MM.1S (cell line): ENCODE results near the gene PLCH1.
"Not testable (repeated sequence)": the region's sequence is repeated elsewhere in the genome, so short reads cannot be mapped to it uniquely, and the experiment has no call there.

Source experiments
- DNase-seq: peaks from one replicate; pipeline ENCODE4 v3.0.0-alpha.2; 2015
- H2AFZ ChIP-seq: fragments of 300-600 bp; sonication (generic); 2 replicates; pipeline ENCODE4 v1.6.0; 2016; ENCODE audit warnings: antibody characterized with exemption, low read length
- H3F3A ChIP-seq: fragments of 300-600 bp; sonication (generic); 2 replicates; pipeline ENCODE4 v1.6.1; 2016; ENCODE audit warnings: mild to moderate bottlenecking, antibody characterized with exemption, low read length, moderate library complexity, mixed read lengths; ENCODE audit not compliant: insufficient read depth
- H3K27ac ChIP-seq: fragments of 300-600 bp; sonication (generic); 2 replicates; pipeline ENCODE4 v1.5.1; 2016; ENCODE audit warnings: mild to moderate bottlenecking, low read length
- H3K27me3 ChIP-seq: fragments of 300-600 bp; sonication (generic); replicated peaks from 2 replicates; pipeline ENCODE4 v1.6.0; 2016; ENCODE audit warnings: low read length; ENCODE audit not compliant: insufficient read depth
- H3K36me3 ChIP-seq: fragments of 300-600 bp; sonication (generic); replicated peaks from 2 replicates; pipeline ENCODE4 v1.6.1; 2016; ENCODE audit warnings: mild to moderate bottlenecking, low read length, mixed read lengths; ENCODE audit not compliant: insufficient read depth
- H3K4me1 ChIP-seq: fragments of 300-600 bp; sonication (generic); 2 replicates; pipeline ENCODE4 v1.6.1; 2016; ENCODE audit warnings: low read length, mixed read lengths
- H3K4me2 ChIP-seq: fragments of 300-600 bp; sonication (generic); 2 replicates; pipeline ENCODE4 v1.6.0; 2016; ENCODE audit warnings: low read depth, low read length
- H3K4me3 ChIP-seq: fragments of 300-600 bp; sonication (generic); 2 replicates; pipeline ENCODE4 v1.5.1; 2016; ENCODE audit warnings: low read length, mixed read lengths
- H3K79me2 ChIP-seq: fragments of 300-600 bp; sonication (generic); 2 replicates; pipeline ENCODE4 v1.6.1; 2016; ENCODE audit warnings: mixed run types, low read length, mixed read lengths
- H3K9ac ChIP-seq: fragments of 300-600 bp; sonication (generic); 2 replicates; pipeline ENCODE4 v1.6.1; 2016; ENCODE audit warnings: low read length, mixed read lengths
- H3K9me2 ChIP-seq: fragments of 300-600 bp; sonication (generic); replicated peaks from 2 replicates; pipeline ENCODE4 v1.6.1; 2016; ENCODE audit warnings: mild to moderate bottlenecking, low read length, mixed read lengths; ENCODE audit not compliant: insufficient read depth
- H3K9me3 ChIP-seq: fragments of 300-600 bp; sonication (generic); replicated peaks from 2 replicates; pipeline ENCODE4 v1.6.1; 2016; ENCODE audit warnings: mild to moderate bottlenecking, low read length, mixed read lengths; ENCODE audit not compliant: insufficient read depth
- H4K20me1 ChIP-seq: fragments of 300-600 bp; sonication (generic); 2 replicates; pipeline ENCODE4 v1.6.1; 2016; ENCODE audit warnings: mild to moderate bottlenecking, low read length, moderate library complexity, mixed read lengths; ENCODE audit not compliant: insufficient read depth
- CTCF ChIP-seq: fragments of 300-600 bp; sonication (generic); IDR thresholded peaks from 2 replicates; pipeline ENCODE4 v1.5.1; 2016; ENCODE audit warnings: antibody characterized with exemption, low read length, mixed read lengths
- EZH2 ChIP-seq: fragments of 300-600 bp; sonication (generic); optimal IDR thresholded peaks from 2 replicates; pipeline ENCODE3; 2017; ENCODE audit warnings: low read depth, mild to moderate bottlenecking, antibody characterized with exemption, low read length, mixed read lengths
- EZH2phosphoT487 ChIP-seq: fragments of 300-600 bp; sonication (generic); IDR thresholded peaks from 2 replicates; pipeline ENCODE4 v1.6.1; 2018; ENCODE audit warnings: antibody characterized with exemption, low read length

PLCH1 gene

DNA sequence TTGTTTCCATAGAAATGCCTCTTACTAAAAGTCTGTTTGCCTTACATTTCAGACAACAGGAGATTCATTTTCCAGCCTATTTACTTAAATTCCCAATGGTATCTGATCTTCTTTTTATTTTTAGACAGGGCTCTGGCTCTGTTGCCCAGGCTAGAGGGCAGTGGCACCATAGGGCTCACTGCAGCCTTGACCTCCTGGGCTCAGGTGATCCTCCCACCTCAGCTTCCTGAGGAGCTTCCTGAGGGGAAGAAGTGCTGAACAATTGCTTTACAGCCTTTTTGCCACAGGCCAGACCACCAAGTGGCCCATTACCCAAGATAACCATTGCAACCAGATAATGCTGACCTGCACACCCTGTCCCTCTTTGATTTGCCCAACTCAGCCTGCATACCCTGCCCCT lies 126.3 kb downstream of the PLCH1 start:
- no peaks in the 10 kb centered on the region for H3K9me3 ChIP-seq
- H3K4me1 ChIP-seq = no peaks in the 10 kb centered on the region
- no peak overlapping the region for H3K27ac ChIP-seq
- no peaks in the 10 kb centered on the region for H3K36me3 ChIP-seq
- no peaks in the 10 kb centered on the region for H3F3A ChIP-seq
- no peak overlapping the region for H3K4me3 ChIP-seq
- H3K27me3 ChIP-seq = no peaks in the 10 kb centered on the region
- H3K9me2 ChIP-seq = no peaks in the 10 kb centered on the region
- TF ChIP-seq CTCF (no peak), EZH2 (no peak), EZH2phosphoT487 (no peak)
- H3K9ac ChIP-seq = no peak overlapping the region
- H3K4me2 ChIP-seq = no peak overlapping the region
- DNase-seq = no peak
- H2AFZ ChIP-seq = no peak overlapping the region
- H3K79me2 ChIP-seq = no peaks in the 10 kb centered on the region
- no peaks in the 10 kb centered on the region for H4K20me1 ChIP-seq

DNA sequence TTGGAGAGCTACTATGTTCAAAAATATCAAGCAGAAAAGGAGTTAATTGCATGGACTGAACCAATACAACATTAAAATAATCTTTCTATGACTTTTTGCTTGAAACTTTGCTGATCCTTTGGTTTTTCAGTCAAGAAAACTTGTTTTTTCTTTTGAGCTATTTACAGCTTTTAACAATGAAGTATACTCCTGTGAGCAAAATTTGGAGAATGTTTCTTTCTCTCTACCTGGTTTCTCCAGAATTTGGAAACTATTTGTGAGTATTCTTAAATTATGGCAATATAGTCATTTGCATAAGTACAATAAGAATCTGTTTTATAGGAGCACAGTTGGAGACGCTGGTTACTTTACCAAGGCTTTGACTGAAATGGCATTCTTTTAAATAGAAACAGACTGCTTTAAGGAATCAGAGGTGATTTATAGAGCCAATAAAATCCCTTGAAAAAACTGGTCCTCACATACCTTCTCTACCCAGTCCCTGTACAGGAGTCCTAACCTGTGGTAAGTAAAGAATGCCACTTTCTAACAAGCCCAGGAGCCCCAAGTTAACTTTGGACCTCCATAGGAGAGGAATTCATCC lies 127.4 kb downstream of the PLCH1 start:
- Histone ChIP-seq H2AFZ (no peak overlapping the region), H4K20me1 (no peaks in the 10 kb centered on the region), H3K4me3 (no peak overlapping the region), H3F3A (no peaks in the 10 kb centered on the region), H3K27ac (no peak overlapping the region), H3K79me2 (no peaks in the 10 kb centered on the region), H3K36me3 (no peaks in the 10 kb centered on the region), H3K9me2 (no peaks in the 10 kb centered on the region), H3K9ac (no peak overlapping the region), H3K4me1 (no peaks in the 10 kb centered on the region), H3K4me2 (no peak overlapping the region), H3K27me3 (no peaks in the 10 kb centered on the region), H3K9me3 (no peaks in the 10 kb centered on the region)
- DNase-seq = no peak
- no peak for TF ChIP-seq EZH2phosphoT487
- TF ChIP-seq EZH2 = no peak
- TF ChIP-seq CTCF = no peak

DNA sequence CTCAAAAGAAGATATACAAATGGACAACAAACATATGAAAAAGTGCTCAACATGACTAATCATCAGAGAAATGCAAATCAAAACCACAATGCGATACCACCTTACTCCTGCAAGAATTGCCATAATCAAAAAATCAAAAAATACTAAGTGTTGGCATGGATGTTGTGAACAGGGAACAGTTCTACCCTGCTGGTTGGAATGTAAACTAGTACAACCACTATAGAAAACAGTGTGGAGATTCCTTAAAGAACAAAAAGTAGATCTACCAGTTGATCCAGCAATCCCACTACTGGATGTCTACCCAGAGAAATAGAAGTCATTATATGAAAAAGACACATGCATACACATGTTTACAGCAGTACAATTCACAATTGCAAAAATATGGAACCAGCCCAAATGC lies 129.7 kb downstream of the PLCH1 start:
- not testable (repeated sequence) for H3F3A ChIP-seq, H3K27ac ChIP-seq, H3K27me3 ChIP-seq, H3K9me3 ChIP-seq, H3K36me3 ChIP-seq, H3K9ac ChIP-seq, H3K4me1 ChIP-seq, H3K4me2 ChIP-seq, DNase-seq, H2AFZ ChIP-seq, H3K79me2 ChIP-seq, H3K9me2 ChIP-seq, H3K4me3 ChIP-seq, H4K20me1 ChIP-seq

- H3K79me2 ChIP-seq, H3F3A ChIP-seq, H3K4me3 ChIP-seq, H3K27me3 ChIP-seq, H2AFZ ChIP-seq, H3K9me2 ChIP-seq, H4K20me1 ChIP-seq, H3K9ac ChIP-seq, H3K9me3 ChIP-seq, H3K27ac ChIP-seq, DNase-seq, H3K4me2 ChIP-seq, H3K36me3 ChIP-seq, H3K4me1 ChIP-seq: not testable (repeated sequence)
Measured at GRCh38 chr3:155614410-155614809, 130.5 kb downstream of the PLCH1 start.
